Measurements from ENCODE around the gene GAK.

Gene GAK

GRCh38 chr4:968221-968620 is 36.1 kb upstream of the GAK start:
- H3K27ac ChIP-seq: no peak overlapping the region
- in situ Hi-C loops (cut with HindIII; ENCODE audit: low pct_ligation_motif_present, low sequenced_read_pairs): no loop called here
- H3K27me3 ChIP-seq (replicated peaks): no peaks in the 10 kb centered on the region
- TF ChIP-seq, protein P1, sequence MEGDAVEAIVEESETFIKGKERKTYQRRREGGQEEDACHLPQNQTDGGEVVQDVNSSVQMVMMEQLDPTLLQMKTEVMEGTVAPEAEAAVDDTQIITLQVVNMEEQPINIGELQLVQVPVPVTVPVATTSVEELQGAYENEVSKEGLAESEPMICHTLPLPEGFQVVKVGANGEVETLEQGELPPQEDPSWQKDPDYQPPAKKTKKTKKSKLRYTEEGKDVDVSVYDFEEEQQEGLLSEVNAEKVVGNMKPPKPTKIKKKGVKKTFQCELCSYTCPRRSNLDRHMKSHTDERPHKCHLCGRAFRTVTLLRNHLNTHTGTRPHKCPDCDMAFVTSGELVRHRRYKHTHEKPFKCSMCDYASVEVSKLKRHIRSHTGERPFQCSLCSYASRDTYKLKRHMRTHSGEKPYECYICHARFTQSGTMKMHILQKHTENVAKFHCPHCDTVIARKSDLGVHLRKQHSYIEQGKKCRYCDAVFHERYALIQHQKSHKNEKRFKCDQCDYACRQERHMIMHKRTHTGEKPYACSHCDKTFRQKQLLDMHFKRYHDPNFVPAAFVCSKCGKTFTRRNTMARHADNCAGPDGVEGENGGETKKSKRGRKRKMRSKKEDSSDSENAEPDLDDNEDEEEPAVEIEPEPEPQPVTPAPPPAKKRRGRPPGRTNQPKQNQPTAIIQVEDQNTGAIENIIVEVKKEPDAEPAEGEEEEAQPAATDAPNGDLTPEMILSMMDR (IDR thresholded peaks at IDR 0.05; ENCODE audit: low read depth, low read length, missing control alignments): no peak
- DNase-seq: no peak
- H3K36me3 ChIP-seq (replicated peaks): peaks cover 9% of the 10 kb centered on the region
- H3K4me3 ChIP-seq (ENCODE audit: low read depth, low read length): no peak overlapping the region

GRCh38 chr4:967113-968104 is 35.3 kb upstream of the GAK start:
- H3K36me3 ChIP-seq (replicated peaks): peaks cover 14% of the 10 kb centered on the region
- H3K4me3 ChIP-seq (ENCODE audit: low read depth, low read length): no peak overlapping the region
- TF ChIP-seq, protein P1 (IDR thresholded peaks at IDR 0.05; ENCODE audit: low read depth, low read length, missing control alignments): no peak
- in situ Hi-C loops (cut with HindIII; ENCODE audit: low pct_ligation_motif_present, low sequenced_read_pairs): no loop called here
- DNase-seq: no peak
- no peak overlapping the region for H3K27ac ChIP-seq
- H3K27me3 ChIP-seq (replicated peaks): no peaks in the 10 kb centered on the region

- in situ Hi-C loops (cut with HindIII; ENCODE audit: low pct_ligation_motif_present, low sequenced_read_pairs): no loop called here
- no peaks in the 10 kb centered on the region for H3K27me3 ChIP-seq (replicated peaks)
- DNase-seq: no peak
- peaks cover 17% of the 10 kb centered on the region for H3K36me3 ChIP-seq (replicated peaks)
- TF ChIP-seq, protein P1 (IDR thresholded peaks at IDR 0.05; ENCODE audit: low read depth, low read length, missing control alignments): no peak
- no peak overlapping the region for H3K27ac ChIP-seq
- H3K4me3 ChIP-seq (ENCODE audit: low read depth, low read length): no peak overlapping the region
These were observed 34.4 kb upstream of the GAK start for GRCh38 chr4:966266-967112.

- peaks cover 17% of the 10 kb centered on the region for H3K36me3 ChIP-seq (replicated peaks)
- DNase-seq: no peak
- in situ Hi-C loops (cut with HindIII; ENCODE audit: low pct_ligation_motif_present, low sequenced_read_pairs): no loop called here
- no peak overlapping the region for H3K4me3 ChIP-seq (ENCODE audit: low read depth, low read length)
- TF ChIP-seq, protein P1 (IDR thresholded peaks at IDR 0.05; ENCODE audit: low read depth, low read length, missing control alignments): no peak
- H3K27ac ChIP-seq: no peak overlapping the region
- H3K27me3 ChIP-seq (replicated peaks): no peaks in the 10 kb centered on the region
These were observed 33.6 kb upstream of the GAK start for GRCh38 chr4:965766-966134.

DNA sequence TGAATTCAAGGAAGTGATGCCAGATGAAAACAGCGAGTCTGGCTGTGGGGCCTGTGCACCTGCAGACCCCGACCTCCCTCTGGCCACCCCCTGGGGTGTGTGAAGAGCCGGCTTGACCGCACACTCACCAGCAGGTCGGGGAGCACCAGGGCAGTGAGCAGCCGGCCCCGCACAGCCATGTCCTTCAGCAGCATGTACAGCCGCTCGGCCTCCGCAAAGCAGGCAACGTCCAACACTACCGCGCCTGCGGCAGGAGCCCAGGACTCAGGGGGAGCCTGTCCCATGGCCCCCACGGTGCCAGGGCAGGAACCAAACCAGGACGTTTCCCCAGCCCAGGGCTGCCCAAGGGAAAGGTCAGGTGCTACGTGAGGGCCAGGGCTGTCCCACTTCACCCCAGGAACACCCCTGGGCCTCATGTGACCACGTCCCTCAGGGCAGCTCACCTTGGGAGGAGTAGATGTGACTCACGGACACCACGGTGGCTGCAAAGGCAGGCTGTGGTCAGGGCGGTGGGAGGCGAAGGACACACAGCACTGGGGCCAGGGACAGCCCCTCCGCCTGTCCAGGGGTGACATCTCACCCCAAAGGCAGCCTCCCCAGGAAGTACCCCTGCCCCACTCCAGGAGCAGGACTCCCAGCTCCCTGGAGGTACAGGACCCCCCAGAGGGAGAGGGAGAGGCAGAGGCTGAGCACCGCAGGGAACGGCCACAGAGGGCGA is 33.1 kb upstream of the GAK start:
- peaks cover 17% of the 10 kb centered on the region for H3K36me3 ChIP-seq (replicated peaks)
- H3K4me3 ChIP-seq (ENCODE audit: low read depth, low read length): no peak overlapping the region
- DNase-seq: no peak
- no peak overlapping the region for H3K27ac ChIP-seq
- TF ChIP-seq, protein P1 (IDR thresholded peaks at IDR 0.05; ENCODE audit: low read depth, low read length, missing control alignments): no peak
- no peaks in the 10 kb centered on the region for H3K27me3 ChIP-seq (replicated peaks)
- in situ Hi-C loops (cut with HindIII; ENCODE audit: low pct_ligation_motif_present, low sequenced_read_pairs): no loop called here

All from brain microvascular endothelial cell (primary cell).